ENCODE results near the gene MRPL55. TPM values are rescaled to one million over a fixed set of nuclear protein-coding genes. Genes with fewer than 3 reads are reported as not detected.

MRPL55 gene
- total and polyA plus RNA-seq, 9 donors = 28.6 to 49.4 (median 32.5) TPM

- peak overlapping the region; percentile 35 for H3K27ac ChIP-seq (ENCODE audit: low read length)
- no peak overlapping the region for H3K4me3 ChIP-seq (ENCODE audit: low read length)
- H3K27me3 ChIP-seq (ENCODE audit: control insufficient read depth, insufficient read depth, low read length) = no peaks in the 10 kb centered on the region
- DNase-seq = no peak
- peaks cover 56% of the 10 kb centered on the region for H3K4me1 ChIP-seq (ENCODE audit: control insufficient read depth, insufficient read depth, low read length)
- H3K9me3 ChIP-seq (replicated peaks; ENCODE audit: control insufficient read depth, low read depth, low read length) = no peaks in the 10 kb centered on the region
- peaks cover 42% of the 10 kb centered on the region for H3K36me3 ChIP-seq (ENCODE audit: control insufficient read depth, insufficient read depth, low read length)
- 81% methylated on average over 8 of the region's 8 CpGs for WGBS (ENCODE audit: insufficient coverage)
Observed at GRCh38 chr1:228148935-228149405, 39.9 kb upstream of the MRPL55 start.

DNA sequence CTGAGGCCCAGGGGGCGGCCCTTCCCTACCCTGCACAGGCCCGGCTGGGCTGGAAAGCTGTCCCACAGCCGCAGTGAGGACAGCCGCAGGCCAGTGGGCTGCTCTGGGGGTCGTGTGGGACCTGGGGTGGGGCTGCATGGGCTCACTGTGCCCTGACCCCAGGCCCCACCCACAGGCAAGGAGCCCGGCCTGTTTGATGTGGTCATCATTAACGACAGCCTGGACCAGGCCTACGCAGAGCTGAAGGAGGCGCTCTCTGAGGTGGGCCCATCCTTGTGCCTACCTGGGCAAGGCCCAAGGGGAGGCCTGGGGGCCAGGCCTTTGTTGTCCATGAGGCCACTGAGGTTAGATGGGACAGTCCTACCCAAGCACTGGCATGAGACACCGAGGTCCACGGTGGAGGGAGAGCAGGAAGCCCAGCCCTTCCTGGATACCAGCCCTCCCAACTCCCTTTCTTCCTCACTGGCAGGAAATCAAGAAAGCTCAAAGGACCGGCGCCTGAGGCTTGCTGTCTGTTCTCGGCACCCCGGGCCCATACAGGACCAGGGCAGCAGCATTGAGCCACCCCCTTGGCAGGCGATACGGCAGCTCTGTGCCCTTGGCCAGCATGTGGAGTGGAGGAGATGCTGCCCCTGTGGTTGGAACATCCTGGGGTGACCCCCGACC, 39.2 kb upstream of the MRPL55 start:
- Histone ChIP-seq H3K27me3 (ENCODE audit: control insufficient read depth, insufficient read depth, low read length) (no peaks in the 10 kb centered on the region), H3K4me3 (ENCODE audit: low read length) (no peak overlapping the region), H3K36me3 (ENCODE audit: control insufficient read depth, insufficient read depth, low read length) (peaks cover 42% of the 10 kb centered on the region), H3K9me3 (replicated peaks; ENCODE audit: control insufficient read depth, low read depth, low read length) (no peaks in the 10 kb centered on the region), H3K4me1 (ENCODE audit: control insufficient read depth, insufficient read depth, low read length) (peaks cover 62% of the 10 kb centered on the region), H3K27ac (ENCODE audit: low read length) (no peak overlapping the region)
- peak; percentile 31 for DNase-seq
- 51% methylated on average over 6 of the region's 18 CpGs for WGBS (ENCODE audit: insufficient coverage)

DNA sequence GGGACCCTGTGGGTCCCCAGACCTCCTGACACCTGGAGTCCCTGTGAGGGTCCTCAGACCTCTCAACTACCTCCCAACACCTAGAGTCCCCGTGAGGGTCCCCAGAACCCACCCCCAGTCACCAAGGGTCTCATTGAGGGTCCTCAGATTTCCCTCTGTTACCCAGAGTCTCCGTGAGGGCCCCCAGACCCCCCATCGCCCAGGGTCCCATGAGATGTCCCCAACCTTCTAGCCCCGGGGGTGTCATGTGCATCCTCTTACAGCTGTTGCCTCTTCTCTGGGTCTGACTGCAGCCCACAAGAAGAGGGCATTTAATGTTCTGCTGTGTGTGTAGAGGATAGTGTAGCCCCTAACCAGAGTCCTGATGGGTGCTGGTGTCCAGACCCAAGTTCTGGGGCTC, 38.7 kb upstream of the MRPL55 start:
- 89% methylated on average over 2 of the region's 4 CpGs for WGBS (ENCODE audit: insufficient coverage)
- Histone ChIP-seq H3K36me3 (ENCODE audit: control insufficient read depth, insufficient read depth, low read length) (peaks cover 42% of the 10 kb centered on the region), H3K4me3 (ENCODE audit: low read length) (no peak overlapping the region), H3K9me3 (replicated peaks; ENCODE audit: control insufficient read depth, low read depth, low read length) (no peaks in the 10 kb centered on the region), H3K4me1 (ENCODE audit: control insufficient read depth, insufficient read depth, low read length) (peaks cover 68% of the 10 kb centered on the region), H3K27me3 (ENCODE audit: control insufficient read depth, insufficient read depth, low read length) (no peaks in the 10 kb centered on the region), H3K27ac (ENCODE audit: low read length) (no peak overlapping the region)
- peak; percentile 3 for DNase-seq

DNA sequence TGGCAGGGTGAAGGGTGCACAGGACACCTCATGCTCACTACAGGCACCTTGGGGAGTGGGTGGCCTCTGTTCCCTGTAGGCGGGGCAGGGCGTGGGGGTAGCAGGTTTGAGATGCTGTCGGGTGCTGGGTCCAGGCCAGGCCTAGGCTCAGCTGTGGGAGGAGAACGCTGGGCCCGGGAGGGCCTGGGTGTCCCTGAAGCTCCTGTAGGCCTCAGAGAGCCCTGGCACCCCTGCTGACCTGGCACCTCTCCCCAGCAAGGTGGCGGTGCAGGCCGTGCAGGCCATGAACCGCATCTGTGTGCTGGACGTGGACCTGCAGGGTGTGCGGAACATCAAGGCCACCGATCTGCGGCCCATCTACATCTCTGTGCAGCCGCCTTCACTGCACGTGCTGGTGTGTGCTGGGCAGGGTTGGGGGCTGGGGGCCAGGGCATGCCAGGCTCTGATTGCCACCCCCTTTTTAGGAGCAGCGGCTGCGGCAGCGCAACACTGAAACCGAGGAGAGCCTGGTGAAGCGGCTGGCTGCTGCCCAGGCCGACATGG, 38.1 kb upstream of the MRPL55 start:
- peak; percentile 3 for DNase-seq
- H3K36me3 ChIP-seq (ENCODE audit: control insufficient read depth, insufficient read depth, low read length) = peaks cover 44% of the 10 kb centered on the region
- no peaks in the 10 kb centered on the region for H3K9me3 ChIP-seq (replicated peaks; ENCODE audit: control insufficient read depth, low read depth, low read length)
- H3K27ac ChIP-seq (ENCODE audit: low read length) = no peak overlapping the region
- no peak overlapping the region for H3K4me3 ChIP-seq (ENCODE audit: low read length)
- 92% methylated on average over 20 of the region's 20 CpGs for WGBS (ENCODE audit: insufficient coverage)
- H3K4me1 ChIP-seq (ENCODE audit: control insufficient read depth, insufficient read depth, low read length) = peaks cover 74% of the 10 kb centered on the region
- H3K27me3 ChIP-seq (ENCODE audit: control insufficient read depth, insufficient read depth, low read length) = no peaks in the 10 kb centered on the region

DNA sequence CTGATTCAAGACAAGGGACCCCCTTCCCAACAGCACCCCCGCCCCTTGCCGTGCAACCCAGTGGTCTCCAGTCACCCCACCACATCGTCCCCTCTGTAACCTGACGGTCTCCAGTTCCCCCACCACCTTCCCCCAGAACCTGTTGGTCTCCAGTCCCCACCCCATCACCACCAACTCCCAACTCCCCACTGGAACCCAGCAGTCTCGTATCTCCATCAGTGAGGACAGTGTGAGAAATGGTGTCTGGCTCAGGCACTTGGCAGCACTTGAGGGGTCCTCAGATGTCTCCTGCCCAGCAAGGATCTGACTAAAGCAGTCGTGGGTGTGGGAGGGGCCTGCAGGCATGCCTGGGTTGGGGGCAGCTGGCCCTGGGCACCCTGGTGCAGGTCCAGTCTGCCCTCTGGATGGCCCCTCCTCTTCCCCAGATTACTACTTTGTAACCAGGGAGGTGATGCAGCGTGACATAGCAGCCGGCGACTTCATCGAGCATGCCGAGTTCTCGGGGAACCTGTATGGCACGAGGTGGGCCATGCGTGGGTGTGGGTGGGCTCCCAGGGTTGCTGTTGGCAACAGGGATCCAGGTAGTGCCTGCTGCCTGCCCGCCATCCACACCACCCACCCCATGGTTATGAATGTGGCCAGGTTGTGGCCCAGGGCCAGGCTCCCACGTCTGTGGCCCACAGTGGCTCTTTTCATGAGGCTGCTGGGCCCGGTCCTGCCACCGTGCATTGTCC, 37.5 kb upstream of the MRPL55 start:
- Histone ChIP-seq H3K27me3 (ENCODE audit: control insufficient read depth, insufficient read depth, low read length) (no peaks in the 10 kb centered on the region), H3K4me3 (ENCODE audit: low read length) (no peak overlapping the region), H3K9me3 (replicated peaks; ENCODE audit: control insufficient read depth, low read depth, low read length) (no peaks in the 10 kb centered on the region), H3K36me3 (ENCODE audit: control insufficient read depth, insufficient read depth, low read length) (peaks cover 50% of the 10 kb centered on the region), H3K27ac (ENCODE audit: low read length) (no peak overlapping the region), H3K4me1 (ENCODE audit: control insufficient read depth, insufficient read depth, low read length) (peaks cover 74% of the 10 kb centered on the region)
- DNase-seq = peak; percentile 2
- 81% methylated on average over 9 of the region's 18 CpGs for WGBS (ENCODE audit: insufficient coverage)

- H3K4me1 ChIP-seq (ENCODE audit: control insufficient read depth, insufficient read depth, low read length) = peaks cover 74% of the 10 kb centered on the region
- H3K36me3 ChIP-seq (ENCODE audit: control insufficient read depth, insufficient read depth, low read length) = peaks cover 53% of the 10 kb centered on the region
- no peak overlapping the region for H3K4me3 ChIP-seq (ENCODE audit: low read length)
- H3K27ac ChIP-seq (ENCODE audit: low read length) = no peak overlapping the region
- peak; percentile 5 for DNase-seq
- H3K27me3 ChIP-seq (ENCODE audit: control insufficient read depth, insufficient read depth, low read length) = no peaks in the 10 kb centered on the region
- H3K9me3 ChIP-seq (replicated peaks; ENCODE audit: control insufficient read depth, low read depth, low read length) = no peaks in the 10 kb centered on the region
- WGBS (ENCODE audit: insufficient coverage) = 85% methylated on average over 25 of the region's 31 CpGs
Observed at GRCh38 chr1:228145463-228146416, 36.6 kb upstream of the MRPL55 start.

DNA sequence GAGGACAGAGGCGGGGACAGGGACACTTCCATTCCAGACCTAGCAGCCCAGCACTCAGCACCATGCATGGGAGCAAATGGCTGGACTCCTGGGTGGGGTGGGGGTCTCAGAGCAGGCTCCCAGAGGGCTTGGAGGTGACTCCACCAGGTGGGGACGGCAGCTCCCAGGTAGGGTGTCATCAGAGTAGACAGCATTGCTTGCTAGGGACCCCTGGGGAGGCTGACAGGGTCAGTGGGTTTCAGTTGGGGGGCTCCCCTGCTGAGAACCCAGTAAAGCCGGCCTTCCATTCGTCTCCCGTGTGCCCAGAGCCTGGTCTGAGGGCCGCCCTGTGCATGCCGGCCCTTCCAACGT, 35.9 kb upstream of the MRPL55 start:
- Histone ChIP-seq H3K27me3 (ENCODE audit: control insufficient read depth, insufficient read depth, low read length) (no peaks in the 10 kb centered on the region), H3K36me3 (ENCODE audit: control insufficient read depth, insufficient read depth, low read length) (peaks cover 53% of the 10 kb centered on the region), H3K9me3 (replicated peaks; ENCODE audit: control insufficient read depth, low read depth, low read length) (no peaks in the 10 kb centered on the region), H3K4me1 (ENCODE audit: control insufficient read depth, insufficient read depth, low read length) (peaks cover 68% of the 10 kb centered on the region), H3K27ac (ENCODE audit: low read length) (no peak overlapping the region), H3K4me3 (ENCODE audit: low read length) (no peak overlapping the region)
- 80% methylated on average over 7 of the region's 8 CpGs for WGBS (ENCODE audit: insufficient coverage)
- no peak for DNase-seq

- WGBS (ENCODE audit: insufficient coverage) = 79% methylated on average over 10 of the region's 16 CpGs
- Histone ChIP-seq H3K27ac (ENCODE audit: low read length) (no peak overlapping the region), H3K4me3 (ENCODE audit: low read length) (no peak overlapping the region), H3K36me3 (ENCODE audit: control insufficient read depth, insufficient read depth, low read length) (peaks cover 53% of the 10 kb centered on the region), H3K9me3 (replicated peaks; ENCODE audit: control insufficient read depth, low read depth, low read length) (no peaks in the 10 kb centered on the region), H3K27me3 (ENCODE audit: control insufficient read depth, insufficient read depth, low read length) (no peaks in the 10 kb centered on the region), H3K4me1 (ENCODE audit: control insufficient read depth, insufficient read depth, low read length) (peaks cover 65% of the 10 kb centered on the region)
- peak; percentile 4 for DNase-seq
Observed at GRCh38 chr1:228144193-228144992, 35.3 kb upstream of the MRPL55 start.

DNA sequence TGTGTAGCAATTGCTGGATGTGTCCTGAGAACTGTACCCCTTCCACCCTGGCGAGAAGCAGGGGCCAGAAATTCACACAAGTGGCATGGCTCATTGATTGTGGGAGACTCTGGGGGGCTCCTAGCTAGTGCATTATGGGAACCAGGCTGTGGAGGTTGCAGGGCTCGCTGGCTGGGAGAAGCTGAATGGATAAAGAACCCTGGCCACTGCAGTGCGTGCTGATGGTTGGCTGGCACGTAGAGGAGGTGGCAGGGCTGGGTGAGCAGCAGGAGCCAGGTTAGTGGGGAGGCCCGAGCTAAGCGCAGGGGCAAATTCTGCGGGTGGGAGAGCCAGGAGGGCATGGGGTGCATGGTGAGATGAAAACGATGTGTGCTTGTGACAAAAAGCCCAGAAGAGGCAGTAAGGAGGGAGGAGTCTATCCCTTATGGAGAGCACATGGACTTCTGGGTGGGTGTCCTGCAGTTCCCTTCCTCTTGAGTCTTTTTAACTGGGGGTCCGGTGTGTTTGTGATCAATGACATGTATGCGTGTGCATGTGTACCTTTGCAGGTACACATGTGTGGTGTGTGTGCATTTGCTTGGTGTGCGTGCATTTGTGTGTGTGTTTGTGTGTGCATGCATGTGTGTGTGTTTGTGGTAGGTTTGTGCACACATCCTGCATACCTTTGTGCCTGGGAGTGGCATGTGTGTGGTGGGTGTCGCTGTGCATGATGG, 34.5 kb upstream of the MRPL55 start:
- Histone ChIP-seq H3K4me3 (ENCODE audit: low read length) (no peak overlapping the region), H3K4me1 (ENCODE audit: control insufficient read depth, insufficient read depth, low read length) (peaks cover 60% of the 10 kb centered on the region), H3K36me3 (ENCODE audit: control insufficient read depth, insufficient read depth, low read length) (peaks cover 49% of the 10 kb centered on the region), H3K27ac (ENCODE audit: low read length) (no peak overlapping the region), H3K9me3 (replicated peaks; ENCODE audit: control insufficient read depth, low read depth, low read length) (no peaks in the 10 kb centered on the region), H3K27me3 (ENCODE audit: control insufficient read depth, insufficient read depth, low read length) (no peaks in the 10 kb centered on the region)
- peak; percentile 3 for DNase-seq
- 84% methylated on average over 11 of the region's 12 CpGs for WGBS (ENCODE audit: insufficient coverage)
